GM13977 (cell line): ENCODE data around the gene LRG1.

Experiments
- DNase-seq: peaks from one replicate; pipeline ENCODE4 v3.0.0; 2012; ENCODE audit warnings: low spot score
- CTCF ChIP-seq: IDR thresholded peaks from 2 replicates; pipeline ENCODE4 v1.5.1; 2012; ENCODE audit warnings: mild to moderate bottlenecking, control low read depth; ENCODE audit not compliant: insufficient read depth; ENCODE audit errors: extremely low read depth, missing control alignments
- in situ Hi-C: fragments of 300-500 bp; cut with MboI; formaldehyde crosslinking; loops from one replicate; pipeline ENCODE4 v1.12.0; 2022; ENCODE audit warnings: low sequenced_read_pairs, low pct_unique_long_range_greater_than_20kb, mixed read lengths, inconsistent platforms; ENCODE audit not compliant: unreplicated experiment

LRG1 gene

DNA sequence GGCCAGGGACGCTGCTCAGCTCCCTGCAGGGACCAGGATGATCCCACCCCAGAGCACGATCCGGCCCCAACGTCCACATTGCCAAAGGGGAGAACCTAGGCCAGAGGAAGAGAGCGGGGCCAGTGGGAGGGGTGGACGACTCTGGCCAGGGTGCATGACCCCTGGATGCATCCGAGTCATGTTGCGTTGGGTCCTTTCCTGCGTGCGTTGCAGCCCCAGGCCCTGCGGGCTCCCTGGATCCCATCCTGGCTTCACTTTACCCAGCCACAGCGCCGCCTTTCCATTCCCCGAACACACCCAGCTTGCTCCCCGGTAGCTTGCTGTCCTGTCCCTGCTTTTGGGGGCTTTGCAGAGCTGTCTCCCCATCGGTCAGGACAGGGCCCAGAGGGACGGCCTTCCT is 32.0 kb downstream of the LRG1 start:
- DNase-seq: no peak
- in situ Hi-C loops: no loop called here
- no peak for TF ChIP-seq CTCF

GRCh38 chr19:4507150-4507452 is 32.7 kb downstream of the LRG1 start:
- no peak for TF ChIP-seq CTCF

DNA sequence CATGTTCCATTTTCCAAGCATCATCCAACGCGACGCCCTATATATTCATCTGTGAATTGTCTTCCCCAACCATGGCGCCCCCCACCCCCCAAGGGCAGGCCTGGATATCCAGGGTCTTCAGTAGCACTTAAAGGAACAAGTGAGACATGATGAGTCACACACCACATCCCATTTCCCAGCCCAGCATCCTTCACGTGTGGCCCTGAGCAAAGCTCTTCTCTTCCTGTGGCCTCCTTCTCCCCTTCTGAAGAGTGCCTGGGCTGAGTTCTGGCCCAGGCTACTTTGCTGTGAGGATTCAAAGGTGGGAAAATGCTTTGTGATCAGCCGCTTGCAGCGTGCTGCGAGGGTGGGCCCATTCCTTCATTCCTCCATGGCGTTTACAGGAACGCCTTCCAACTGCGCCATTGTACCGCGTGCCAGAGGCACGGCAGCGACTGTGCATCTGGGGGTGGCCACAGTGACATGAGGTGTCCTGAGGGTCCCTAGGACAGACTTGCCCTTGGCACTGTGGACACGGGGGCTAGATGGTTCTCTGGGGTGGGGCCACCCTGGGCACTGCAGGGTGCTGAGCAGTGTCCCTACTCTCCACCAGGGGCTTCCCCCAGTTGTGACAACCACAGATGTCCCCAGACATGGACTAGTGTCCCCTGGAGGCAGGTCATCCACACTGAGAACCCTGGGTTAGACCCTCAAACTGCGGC is 33.2 kb downstream of the LRG1 start:
- TF ChIP-seq CTCF: no peak
- in situ Hi-C loops: no loop called here
- no peak for DNase-seq

More at GRCh38 chr19:4507150-4507452, 32.7 kb downstream of the LRG1 start:
- in situ Hi-C loops: no loop called here
- DNase-seq: no peak

GRCh38 chr19:4505570-4506448 is 34.0 kb downstream of the LRG1 start:
- no peak for TF ChIP-seq CTCF
- DNase-seq: no peak
- in situ Hi-C loops: no loop called here

- in situ Hi-C loops: no loop called here
- no peak for DNase-seq
- TF ChIP-seq CTCF: no peak
Measured at GRCh38 chr19:4504891-4505569, 34.8 kb downstream of the LRG1 start.

DNA sequence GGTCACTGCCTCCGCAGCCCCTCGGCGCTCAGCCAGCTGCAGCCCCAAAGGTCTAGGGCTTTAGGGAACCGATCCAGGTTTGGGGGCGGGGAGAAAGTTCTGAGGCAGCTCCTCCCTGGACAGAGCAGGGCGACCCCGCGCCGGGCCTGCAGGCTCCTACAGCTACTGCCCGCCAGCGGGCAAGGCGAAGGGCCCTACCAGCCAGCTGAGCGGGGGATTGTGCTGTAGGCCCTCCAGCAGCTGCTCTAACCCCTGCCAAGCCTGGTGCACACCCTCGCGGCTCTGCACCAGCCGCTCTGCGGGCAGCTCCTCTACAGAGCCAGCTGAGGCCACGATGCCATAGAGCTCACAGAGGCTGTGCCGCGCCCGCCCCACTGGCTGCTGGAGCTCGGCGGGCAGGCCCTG is 35.5 kb downstream of the LRG1 start:
- no peak for TF ChIP-seq CTCF

More for the DNA sequence above, 35.5 kb downstream of the LRG1 start:
- no peak for DNase-seq
- in situ Hi-C loops: no loop called here
